OCI-LY1 (cell line): ENCODE data around the gene PTGDS.

ENCODE experiments used
- H2AFZ ChIP-seq: fragments of 200-600 bp; sonication (generic), shearing (Covaris generic); 2 replicates; pipeline ENCODE4 v1.6.0; 2014; ENCODE audit warnings: antibody characterized with exemption, mild to moderate bottlenecking, low read length
- H3F3A ChIP-seq: fragments of 200-600 bp; sonication (generic), shearing (Covaris generic); 2 replicates; pipeline ENCODE4 v1.6.0; 2014; ENCODE audit warnings: mild to moderate bottlenecking, antibody characterized with exemption, low read length, moderate library complexity; ENCODE audit not compliant: insufficient read depth
- H3K27ac ChIP-seq: fragments of 200-600 bp; sonication (generic); 2 replicates; pipeline ENCODE4 v1.5.1; 2014; ENCODE audit warnings: low read length, mixed run types, mild to moderate bottlenecking, low read depth; ENCODE audit not compliant: poor library complexity, severe bottlenecking
- H3K27me3 ChIP-seq: fragments of 200-600 bp; sonication (generic); 2 replicates; pipeline ENCODE4 v1.6.0; 2014; ENCODE audit warnings: antibody characterized with exemption, mild to moderate bottlenecking, low read length, moderate library complexity; ENCODE audit not compliant: insufficient read depth
- H3K36me3 ChIP-seq: fragments of 200-600 bp; sonication (generic); 2 replicates; pipeline ENCODE4 v1.6.1; 2014; ENCODE audit warnings: mild to moderate bottlenecking, antibody characterized with exemption, low read length, moderate library complexity, mixed read lengths; ENCODE audit not compliant: insufficient read depth
- H3K4me1 ChIP-seq: fragments of 200-600 bp; sonication (generic); 2 replicates; pipeline ENCODE4 v1.5.1; 2014; ENCODE audit warnings: mild to moderate bottlenecking, low read length, moderate library complexity; ENCODE audit not compliant: insufficient read depth, severe bottlenecking
- H3K4me2 ChIP-seq: fragments of 200-600 bp; sonication (generic), shearing (Covaris generic); 2 replicates; pipeline ENCODE4 v1.6.1; 2014; ENCODE audit warnings: low read length
- H3K4me3 ChIP-seq: fragments of 200-600 bp; sonication (generic); 2 replicates; pipeline ENCODE4 v1.5.1; 2014; ENCODE audit warnings: low read length, low read depth, mild to moderate bottlenecking, mixed read lengths; ENCODE audit not compliant: poor library complexity, severe bottlenecking
- H3K79me2 ChIP-seq: fragments of 200-600 bp; shearing (Covaris generic); 2 replicates; pipeline ENCODE4 v1.6.1; 2016; ENCODE audit warnings: mixed run types, low read length, mixed read lengths; ENCODE audit not compliant: insufficient read depth
- H3K9ac ChIP-seq: fragments of 200-600 bp; sonication (generic), shearing (Covaris generic); 2 replicates; pipeline ENCODE4 v1.6.1; 2014; ENCODE audit warnings: mild to moderate bottlenecking, low read length, mixed read lengths
- H3K9me2 ChIP-seq: fragments of 200-600 bp; sonication (generic), shearing (Covaris generic); 2 replicates; pipeline ENCODE4 v1.6.1; 2014; ENCODE audit warnings: low read depth, mild to moderate bottlenecking, low read length, mixed read lengths
- H3K9me3 ChIP-seq: fragments of 200-600 bp; shearing (Covaris generic); 2 replicates; pipeline ENCODE4 v1.6.1; 2014; ENCODE audit warnings: low read length, mixed read lengths
- H4K20me1 ChIP-seq: fragments of 200-600 bp; sonication (generic), shearing (Covaris generic); 2 replicates; pipeline ENCODE4 v1.6.0; 2016; ENCODE audit warnings: mild to moderate bottlenecking, low read length; ENCODE audit not compliant: insufficient read depth
- EZH2 ChIP-seq: fragments of 200-600 bp; sonication (generic), shearing (Covaris generic); IDR thresholded peaks from 2 replicates; pipeline ENCODE4 v1.8.0; 2017; ENCODE audit warnings: borderline replicate concordance, mixed run types, mild to moderate bottlenecking, antibody characterized with exemption, low read length, moderate library complexity, mixed read lengths
- TF ChIP-seq, protein P1 (sequence below): fragments of 200-600 bp; sonication (generic), shearing (Covaris generic); IDR thresholded peaks from 2 replicates; pipeline ENCODE4 v1.5.1; 2017; ENCODE audit warnings: mild to moderate bottlenecking, antibody characterized with exemption, low read length, moderate library complexity, mixed read lengths

The PTGDS gene

DNA sequence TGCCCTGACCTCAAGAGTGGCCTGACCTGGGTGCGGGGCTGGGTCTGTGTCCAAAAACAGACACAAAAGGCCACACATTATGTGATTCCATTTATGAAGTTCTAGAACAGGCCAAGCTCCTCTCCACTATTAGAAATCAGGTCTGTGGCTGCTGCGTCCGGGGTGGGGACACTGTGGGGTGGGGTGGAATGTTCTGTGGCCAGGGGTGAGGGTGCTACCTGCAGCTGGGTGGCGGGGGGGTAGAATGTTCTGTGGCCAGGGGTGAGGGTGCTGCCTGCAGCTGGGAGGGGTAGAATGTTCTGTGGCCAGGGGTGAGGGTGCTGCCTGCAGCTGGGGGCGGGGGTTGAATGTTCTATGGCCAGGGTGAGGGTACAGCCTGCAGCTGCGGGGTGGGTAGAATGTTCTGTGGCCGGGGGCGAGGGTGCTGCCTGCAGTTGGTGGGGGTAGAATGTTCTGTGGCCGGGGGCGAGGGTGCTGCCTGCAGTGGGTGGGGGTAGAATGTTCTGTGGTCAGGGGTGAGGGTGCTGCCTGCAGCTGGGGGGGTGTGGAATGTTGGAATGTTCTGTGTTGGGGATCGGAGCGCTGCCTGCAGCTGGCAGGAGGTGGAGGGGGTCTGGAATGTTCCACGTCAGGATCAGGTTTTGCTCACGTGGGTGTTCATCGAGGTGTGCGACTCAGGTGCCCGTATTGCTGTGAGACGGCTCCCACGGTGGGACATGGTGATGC, 16.9 kb upstream of the PTGDS start:
- Histone ChIP-seq H3K27ac (no peak overlapping the region), H3K4me2 (no peak overlapping the region), H4K20me1 (no peaks in the 10 kb centered on the region), H3K9me2 (no peaks in the 10 kb centered on the region), H3K36me3 (no peaks in the 10 kb centered on the region), H3K9me3 (no peaks in the 10 kb centered on the region), H3K9ac (no peak overlapping the region), H3K4me3 (no peak overlapping the region), H2AFZ (no peak overlapping the region), H3K79me2 (no peaks in the 10 kb centered on the region), H3K27me3 (peaks cover 30% of the 10 kb centered on the region; the same call in 1 of the 2 replicates), H3K4me1 (no peaks in the 10 kb centered on the region), H3F3A (no peaks in the 10 kb centered on the region)
- no peak for TF ChIP-seq EZH2
- TF ChIP-seq, protein P1, sequence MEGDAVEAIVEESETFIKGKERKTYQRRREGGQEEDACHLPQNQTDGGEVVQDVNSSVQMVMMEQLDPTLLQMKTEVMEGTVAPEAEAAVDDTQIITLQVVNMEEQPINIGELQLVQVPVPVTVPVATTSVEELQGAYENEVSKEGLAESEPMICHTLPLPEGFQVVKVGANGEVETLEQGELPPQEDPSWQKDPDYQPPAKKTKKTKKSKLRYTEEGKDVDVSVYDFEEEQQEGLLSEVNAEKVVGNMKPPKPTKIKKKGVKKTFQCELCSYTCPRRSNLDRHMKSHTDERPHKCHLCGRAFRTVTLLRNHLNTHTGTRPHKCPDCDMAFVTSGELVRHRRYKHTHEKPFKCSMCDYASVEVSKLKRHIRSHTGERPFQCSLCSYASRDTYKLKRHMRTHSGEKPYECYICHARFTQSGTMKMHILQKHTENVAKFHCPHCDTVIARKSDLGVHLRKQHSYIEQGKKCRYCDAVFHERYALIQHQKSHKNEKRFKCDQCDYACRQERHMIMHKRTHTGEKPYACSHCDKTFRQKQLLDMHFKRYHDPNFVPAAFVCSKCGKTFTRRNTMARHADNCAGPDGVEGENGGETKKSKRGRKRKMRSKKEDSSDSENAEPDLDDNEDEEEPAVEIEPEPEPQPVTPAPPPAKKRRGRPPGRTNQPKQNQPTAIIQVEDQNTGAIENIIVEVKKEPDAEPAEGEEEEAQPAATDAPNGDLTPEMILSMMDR = no peak

DNA sequence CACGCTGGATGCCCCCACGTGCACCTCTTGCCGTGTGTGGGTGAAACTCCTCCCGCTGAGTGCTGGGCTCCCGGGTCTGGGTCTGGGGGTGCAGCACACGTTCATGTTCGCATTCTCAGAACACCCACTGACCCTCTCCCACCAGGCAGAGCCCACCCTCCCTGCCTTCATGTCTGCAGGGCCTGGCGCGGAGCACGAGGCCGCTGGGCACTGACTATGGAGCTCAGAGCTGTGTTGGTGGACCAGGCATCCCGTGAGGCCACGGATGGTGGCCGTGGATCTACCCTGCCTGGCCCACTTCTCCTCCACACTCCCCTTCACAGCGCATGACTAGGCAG, 16.4 kb upstream of the PTGDS start:
- Histone ChIP-seq H3K9ac (no peak overlapping the region), H3K4me2 (no peak overlapping the region), H3K4me1 (peaks cover 4% of the 10 kb centered on the region), H3K9me3 (no peaks in the 10 kb centered on the region), H3K79me2 (no peaks in the 10 kb centered on the region), H3K27ac (no peak overlapping the region), H3K4me3 (no peak overlapping the region), H4K20me1 (no peaks in the 10 kb centered on the region), H3F3A (no peaks in the 10 kb centered on the region), H3K27me3 (peaks cover 30% of the 10 kb centered on the region; the same call in 1 of the 2 replicates), H3K9me2 (no peaks in the 10 kb centered on the region), H3K36me3 (no peaks in the 10 kb centered on the region), H2AFZ (no peak overlapping the region)
- TF ChIP-seq, protein P1 = no peak
- no peak for TF ChIP-seq EZH2

DNA sequence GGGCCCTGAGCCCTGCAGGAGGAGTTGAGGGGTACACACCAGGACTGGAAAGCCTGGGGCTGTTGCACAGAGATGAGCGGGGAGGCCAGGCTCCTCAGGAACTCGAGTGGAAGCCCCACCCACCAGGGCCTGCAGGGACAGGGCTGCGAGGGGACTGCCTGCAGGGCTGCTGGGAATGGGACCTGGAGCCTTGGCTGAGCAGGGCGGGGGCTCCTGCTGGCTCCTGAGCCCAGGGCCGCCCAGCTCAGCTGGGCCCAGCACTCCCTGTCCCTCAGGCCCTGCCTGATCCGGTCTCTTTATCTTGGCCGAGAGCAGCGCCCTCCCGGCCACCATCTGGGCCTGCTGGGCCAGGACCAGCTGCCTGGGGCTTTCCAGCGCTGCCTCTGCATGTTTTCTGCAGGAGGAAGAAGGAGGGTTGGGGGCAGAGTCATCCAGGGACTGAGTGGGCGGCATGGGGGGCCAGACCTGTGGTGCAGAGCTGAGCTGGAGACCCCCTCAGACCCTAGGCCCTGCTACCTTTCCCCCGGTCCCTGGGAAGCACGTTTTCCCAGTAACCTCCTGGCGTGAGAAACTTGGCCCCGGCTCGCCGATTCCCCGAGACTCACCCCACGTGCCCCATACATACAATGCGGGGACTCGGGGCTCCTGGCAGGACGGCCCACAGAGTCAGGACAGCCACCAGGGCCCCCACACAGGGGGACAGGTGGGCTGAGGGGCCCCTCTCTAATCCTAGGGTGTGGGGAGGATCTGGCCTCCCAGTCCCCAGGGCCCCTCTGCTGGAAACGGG, 15.8 kb upstream of the PTGDS start:
- H4K20me1 ChIP-seq = no peaks in the 10 kb centered on the region
- H3K9me3 ChIP-seq = no peaks in the 10 kb centered on the region
- TF ChIP-seq EZH2 = no peak
- TF ChIP-seq, protein P1 = no peak
- no peak overlapping the region for H3K4me2 ChIP-seq
- H3K27me3 ChIP-seq = peaks cover 28% of the 10 kb centered on the region; the same call in 1 of the 2 replicates
- no peak overlapping the region for H3K9ac ChIP-seq
- H3K9me2 ChIP-seq = no peaks in the 10 kb centered on the region
- no peaks in the 10 kb centered on the region for H3K79me2 ChIP-seq
- no peak overlapping the region for H3K27ac ChIP-seq
- H3F3A ChIP-seq = no peaks in the 10 kb centered on the region
- peaks cover 5% of the 10 kb centered on the region for H3K4me1 ChIP-seq
- H3K36me3 ChIP-seq = no peaks in the 10 kb centered on the region
- no peak overlapping the region for H2AFZ ChIP-seq
- H3K4me3 ChIP-seq = no peak overlapping the region
